GM19395 (cell line): ENCODE data around the gene DENND6B.

Source experiments
- ATAC-seq: cut with Tn5 transposase; IDR thresholded peaks from one replicate; pipeline ENCODE4 v1.9.1; 2021; ENCODE audit warnings: mild to moderate bottlenecking, moderate library complexity; ENCODE audit not compliant: unreplicated experiment

DENND6B gene

GRCh38 chr22:50305393-50305922 is 21.4 kb downstream of the DENND6B start:
- ATAC-seq, result no peak

- no peak for ATAC-seq
These were observed 22.1 kb downstream of the DENND6B start for GRCh38 chr22:50304528-50305392.

GRCh38 chr22:50303848-50304527 is 22.8 kb downstream of the DENND6B start:
- no peak for ATAC-seq

GRCh38 chr22:50303515-50303847 is 23.3 kb downstream of the DENND6B start:
- no peak for ATAC-seq

GRCh38 chr22:50302564-50302963 is 24.2 kb downstream of the DENND6B start:
- no peak for ATAC-seq

GRCh38 chr22:50302041-50302541 is 24.7 kb downstream of the DENND6B start:
- ATAC-seq, result no peak

GRCh38 chr22:50301581-50301991 is 25.2 kb downstream of the DENND6B start:
- ATAC-seq, result no peak

GRCh38 chr22:50300620-50301257 is 26.1 kb downstream of the DENND6B start:
- no peak for ATAC-seq

- ATAC-seq, result no peak
These were observed 26.8 kb downstream of the DENND6B start for GRCh38 chr22:50299785-50300619.

GRCh38 chr22:50298937-50299784 is 27.7 kb downstream of the DENND6B start:
- ATAC-seq, result no peak

- no peak for ATAC-seq
These were observed 28.6 kb downstream of the DENND6B start for GRCh38 chr22:50298266-50298637.

- no peak for ATAC-seq
These were observed 29.1 kb downstream of the DENND6B start for GRCh38 chr22:50297510-50298265.

GRCh38 chr22:50296658-50297490 is 29.9 kb downstream of the DENND6B start:
- ATAC-seq, result no peak

- ATAC-seq, result no peak
These were observed 32.5 kb downstream of the DENND6B start for GRCh38 chr22:50294319-50294656.

- no peak for ATAC-seq
These were observed 33.1 kb downstream of the DENND6B start for GRCh38 chr22:50293441-50294318.

- no peak for ATAC-seq
These were observed 34.0 kb downstream of the DENND6B start for GRCh38 chr22:50292643-50293440.
